Testis (tissue), 2 donors: ENCODE data around the gene TMEM168.

Experiments used
- POLR2A ChIP-seq: fragments of 450-650 bp; IDR thresholded peaks from one replicate; pipeline ENCODE4 v1.6.1; 2017; ENCODE audit warnings: antibody characterized with exemption, mild to moderate bottlenecking, moderate library complexity
- TF ChIP-seq, protein P1 (sequence below), 3 experiments: fragments of 450-650 bp in 2 of 3; fragments of 200-600 bp in 1 of 3; sonication (generic) in 1 of 3; IDR thresholded peaks; one replicate each; pipeline ENCODE4 v1.5.1; 2016 to 2019; ENCODE audit warnings: antibody characterized with exemption in 3 of 3, mild to moderate bottlenecking in 2 of 3, moderate library complexity in 1 of 3

DNA sequence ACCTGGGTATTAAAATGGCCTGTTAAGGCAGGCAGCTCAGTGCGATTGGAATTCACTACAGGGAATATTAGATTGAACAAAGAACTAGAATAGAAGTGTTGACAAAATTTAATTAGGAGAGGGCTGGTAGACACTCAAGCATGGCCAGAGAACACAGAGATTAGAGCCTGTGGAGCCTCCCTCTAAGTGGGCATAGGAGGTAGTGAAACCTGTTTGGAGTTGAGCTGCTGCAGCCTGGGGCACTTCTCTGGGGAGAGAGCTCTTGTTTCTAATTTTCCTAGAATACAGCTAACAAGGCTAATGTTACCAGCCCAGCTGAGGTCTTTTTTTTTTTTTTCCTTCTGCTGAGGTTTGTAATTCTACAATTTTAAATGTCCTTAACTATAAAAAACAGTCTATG is 46.4 kb downstream of the TMEM168 start:
- TF ChIP-seq, protein P1, sequence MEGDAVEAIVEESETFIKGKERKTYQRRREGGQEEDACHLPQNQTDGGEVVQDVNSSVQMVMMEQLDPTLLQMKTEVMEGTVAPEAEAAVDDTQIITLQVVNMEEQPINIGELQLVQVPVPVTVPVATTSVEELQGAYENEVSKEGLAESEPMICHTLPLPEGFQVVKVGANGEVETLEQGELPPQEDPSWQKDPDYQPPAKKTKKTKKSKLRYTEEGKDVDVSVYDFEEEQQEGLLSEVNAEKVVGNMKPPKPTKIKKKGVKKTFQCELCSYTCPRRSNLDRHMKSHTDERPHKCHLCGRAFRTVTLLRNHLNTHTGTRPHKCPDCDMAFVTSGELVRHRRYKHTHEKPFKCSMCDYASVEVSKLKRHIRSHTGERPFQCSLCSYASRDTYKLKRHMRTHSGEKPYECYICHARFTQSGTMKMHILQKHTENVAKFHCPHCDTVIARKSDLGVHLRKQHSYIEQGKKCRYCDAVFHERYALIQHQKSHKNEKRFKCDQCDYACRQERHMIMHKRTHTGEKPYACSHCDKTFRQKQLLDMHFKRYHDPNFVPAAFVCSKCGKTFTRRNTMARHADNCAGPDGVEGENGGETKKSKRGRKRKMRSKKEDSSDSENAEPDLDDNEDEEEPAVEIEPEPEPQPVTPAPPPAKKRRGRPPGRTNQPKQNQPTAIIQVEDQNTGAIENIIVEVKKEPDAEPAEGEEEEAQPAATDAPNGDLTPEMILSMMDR (IDR thresholded peaks at IDR 0.05), result no peak
- TF ChIP-seq POLR2A, result no peak
